Activated naive CD8-positive, alpha-beta T cell treated with anti-CD3 and anti-CD28 coated beads, Interleukin-2, amount 50 U/mL, for 24 hours (primary cell): ENCODE results near the gene ZSCAN9.

Source experiments
- ATAC-seq: fragments of 150-1000 bp; cut with Tn5 transposase; one replicate; pipeline ENCODE4 v1.10.0; 2021
- DNase-seq: peaks from one replicate; pipeline ENCODE4 v3.0.0; 2021
- H3K27ac Mint-ChIP-seq: one replicate; pipeline ENCODE4 v1.8.0; 2021; ENCODE audit warnings: mild to moderate bottlenecking, mixed read lengths
- H3K27me3 Mint-ChIP-seq: one replicate; pipeline ENCODE4 v1.8.0; 2021; ENCODE audit warnings: mixed read lengths
- H3K36me3 Mint-ChIP-seq: one replicate; pipeline ENCODE4 v1.8.0; 2021; ENCODE audit warnings: low read depth, mixed read lengths
- H3K4me1 Mint-ChIP-seq: one replicate; pipeline ENCODE4 v1.8.0; 2021; ENCODE audit warnings: mixed read lengths
- H3K4me3 Mint-ChIP-seq: one replicate; pipeline ENCODE4 v1.8.0; 2021; ENCODE audit warnings: mild to moderate bottlenecking, moderate library complexity, mixed read lengths
- H3K9me3 Mint-ChIP-seq: one replicate; pipeline ENCODE4 v1.8.0; 2021; ENCODE audit warnings: mixed read lengths

The ZSCAN9 gene

DNA sequence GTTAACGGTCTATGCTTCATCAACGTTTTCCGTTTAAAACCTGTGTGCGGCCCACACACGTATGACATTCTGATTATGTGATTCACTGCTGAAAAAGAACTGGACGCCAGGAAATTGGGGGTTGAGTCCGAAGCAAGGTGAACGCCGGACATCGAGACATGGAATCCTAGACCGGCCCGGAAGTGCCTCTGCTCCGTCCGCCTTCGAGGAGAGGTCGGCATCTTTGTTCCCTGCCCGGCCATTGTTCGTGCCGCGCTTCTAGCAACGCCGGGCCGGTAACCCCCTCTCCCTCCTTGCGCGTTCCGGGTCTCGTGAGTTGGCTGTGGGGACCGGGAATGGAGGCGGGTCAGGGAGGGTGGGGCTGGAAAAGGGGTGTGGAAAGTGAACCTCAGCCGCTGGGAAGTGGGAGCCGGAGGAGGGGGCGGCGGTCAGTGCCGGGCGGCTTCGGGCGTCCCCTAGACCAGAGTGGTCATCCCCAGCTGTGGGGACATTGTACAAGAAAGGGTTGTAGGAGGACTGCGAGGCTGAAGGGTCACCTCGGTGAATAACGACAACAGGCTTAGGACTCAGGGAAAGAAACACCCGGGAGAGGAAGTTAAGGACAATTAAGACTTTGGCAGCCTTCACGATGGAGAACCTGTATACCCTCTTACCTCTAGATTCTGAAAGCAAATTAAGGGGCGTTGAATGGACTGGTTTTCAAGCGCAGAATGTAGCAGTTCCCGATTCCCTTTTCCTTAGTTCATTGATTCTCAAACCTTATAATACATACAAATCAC is at the start of gene ZSCAN9:
Gene ZSCAN9, plus strand, starts transcription at position 220 of the 779 bp plus-strand sequence. CDS start 1,810 bp downstream, outside the sequence.
- H3K9me3 Mint-ChIP-seq: no peaks in the 10 kb centered on the region
- peaks cover 49% of the 10 kb centered on the region for H3K27me3 Mint-ChIP-seq
- peaks cover 3% of the 10 kb centered on the region for H3K36me3 Mint-ChIP-seq
- H3K27ac Mint-ChIP-seq: peak within 1 kb of the TSS; percentile 73
- DNase-seq: peak; percentile 61
- H3K4me1 Mint-ChIP-seq: peaks cover 11% of the 10 kb centered on the region
- H3K4me3 Mint-ChIP-seq: peak within 1 kb of the TSS; percentile 85
- peak; percentile 81 for ATAC-seq

DNA sequence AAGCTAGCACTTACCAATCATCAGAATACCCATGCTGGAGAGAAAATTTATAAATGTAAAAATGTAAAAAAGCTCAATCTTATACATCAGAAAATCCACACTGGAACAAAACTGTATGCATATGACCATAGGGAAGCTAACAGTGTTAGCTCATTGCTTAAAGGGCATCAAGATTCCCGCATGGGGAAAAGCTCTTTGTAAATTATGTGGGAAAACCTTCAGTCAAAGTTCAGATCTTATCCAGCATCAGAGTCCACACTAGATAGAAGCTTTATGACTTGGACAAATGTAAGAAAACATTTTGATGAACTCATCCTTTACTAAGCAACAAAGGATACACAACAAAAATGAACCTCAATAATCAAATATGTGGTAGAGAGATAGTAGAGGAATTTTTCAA is 48.7 kb upstream of the ZSCAN9 start:
- DNase-seq: no peak
- ATAC-seq: no peak
- peaks cover 2% of the 10 kb centered on the region for H3K36me3 Mint-ChIP-seq
- H3K9me3 Mint-ChIP-seq: peaks cover 4% of the 10 kb centered on the region
- no peak overlapping the region for H3K4me3 Mint-ChIP-seq
- H3K27ac Mint-ChIP-seq: no peak overlapping the region
- peaks cover 36% of the 10 kb centered on the region for H3K27me3 Mint-ChIP-seq
- H3K4me1 Mint-ChIP-seq: no peaks in the 10 kb centered on the region

DNA sequence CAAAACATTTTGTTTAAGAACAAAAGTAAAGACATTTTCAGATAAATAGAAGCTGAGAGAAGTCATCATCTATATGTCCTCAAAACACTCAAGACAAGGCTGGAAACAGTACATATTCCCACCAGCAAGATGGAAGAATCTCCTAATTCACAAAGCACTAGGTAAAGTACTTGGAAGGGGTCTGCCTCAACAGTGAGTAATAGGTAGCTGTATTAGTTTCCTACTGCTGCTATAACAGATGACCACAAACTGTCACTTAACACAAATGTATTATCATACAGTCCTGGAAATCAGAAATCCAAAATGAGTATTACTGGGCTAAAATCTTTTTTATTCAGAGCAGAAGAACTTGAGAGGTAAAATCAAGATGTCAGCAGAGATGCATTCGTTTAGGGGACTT is 42.8 kb upstream of the ZSCAN9 start:
- Mint-ChIP-seq H3K36me3 (peaks cover 4% of the 10 kb centered on the region), H3K27ac (no peak overlapping the region), H3K9me3 (peaks cover 25% of the 10 kb centered on the region), H3K4me1 (no peaks in the 10 kb centered on the region), H3K4me3 (no peak overlapping the region), H3K27me3 (peaks cover 12% of the 10 kb centered on the region)
- no peak for DNase-seq
- no peak for ATAC-seq

DNA sequence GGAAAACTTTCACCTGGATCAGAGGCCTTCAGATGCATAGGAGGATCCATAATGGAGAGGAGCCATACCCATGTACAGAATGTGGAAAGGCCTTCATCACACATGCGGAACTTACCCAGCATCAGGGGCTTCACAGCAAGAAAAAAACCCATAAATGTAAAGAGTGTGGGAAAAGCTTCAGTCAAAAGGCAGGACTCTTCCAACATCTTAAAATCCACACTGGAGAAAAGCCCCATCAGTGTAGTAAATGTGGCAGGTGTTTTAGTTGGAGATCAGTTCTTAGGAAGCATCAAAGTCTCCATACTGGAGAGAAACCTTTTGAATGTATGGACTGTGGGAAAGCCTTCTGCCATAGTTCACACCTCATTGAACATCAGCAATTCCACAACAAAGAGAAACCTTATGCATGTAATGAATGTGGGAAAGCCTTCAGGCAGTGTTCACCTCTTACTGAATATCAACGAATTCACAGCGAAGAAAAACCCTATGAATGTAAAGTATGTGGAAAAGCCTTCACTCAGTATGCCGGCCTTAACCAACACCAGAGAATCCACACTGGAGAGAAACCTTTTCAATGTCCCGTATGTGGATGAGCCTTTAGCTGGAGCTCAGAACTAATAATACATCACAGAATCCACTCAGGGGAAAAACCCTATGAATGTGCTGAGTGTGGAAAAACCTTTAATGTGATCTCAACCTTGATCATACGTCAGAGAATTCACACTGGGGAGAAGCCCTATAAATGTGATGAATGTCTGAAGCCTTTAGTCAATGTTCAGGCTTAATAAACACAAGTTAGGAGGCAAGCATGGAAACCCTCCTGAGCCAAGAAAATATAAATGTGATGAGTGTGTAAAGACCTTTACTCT is 36.7 kb upstream of the ZSCAN9 start:
- H3K27me3 Mint-ChIP-seq: peaks cover 8% of the 10 kb centered on the region
- DNase-seq: no peak
- H3K27ac Mint-ChIP-seq: no peak overlapping the region
- H3K4me3 Mint-ChIP-seq: no peak overlapping the region
- H3K4me1 Mint-ChIP-seq: no peaks in the 10 kb centered on the region
- peaks cover 6% of the 10 kb centered on the region for H3K36me3 Mint-ChIP-seq
- H3K9me3 Mint-ChIP-seq: peaks cover 63% of the 10 kb centered on the region
- no peak for ATAC-seq

DNA sequence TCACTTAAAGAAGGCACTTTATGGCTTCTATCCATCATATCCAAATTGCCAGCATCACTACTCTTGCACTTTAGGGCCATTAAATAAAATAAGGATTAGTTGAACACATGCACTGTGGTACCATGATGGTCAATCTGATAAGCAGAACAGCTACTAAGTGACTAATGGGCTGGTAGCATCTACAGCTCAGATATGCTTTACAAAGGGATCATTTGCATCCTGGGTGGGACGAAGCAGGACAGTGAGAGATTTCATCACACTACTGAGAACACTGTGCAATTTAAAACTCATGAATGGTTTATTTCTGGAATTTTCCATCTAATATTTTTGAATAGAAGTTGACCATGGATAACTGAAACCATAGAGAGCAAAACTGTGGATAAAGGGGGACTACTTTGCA is 25.1 kb upstream of the ZSCAN9 start:
- DNase-seq (no peak), ATAC-seq (no peak)
- H3K36me3 Mint-ChIP-seq: peaks cover 7% of the 10 kb centered on the region
- peaks cover 67% of the 10 kb centered on the region for H3K27me3 Mint-ChIP-seq
- no peak overlapping the region for H3K4me3 Mint-ChIP-seq
- peaks cover 2% of the 10 kb centered on the region for H3K4me1 Mint-ChIP-seq
- peaks cover 53% of the 10 kb centered on the region for H3K9me3 Mint-ChIP-seq
- no peak overlapping the region for H3K27ac Mint-ChIP-seq

DNA sequence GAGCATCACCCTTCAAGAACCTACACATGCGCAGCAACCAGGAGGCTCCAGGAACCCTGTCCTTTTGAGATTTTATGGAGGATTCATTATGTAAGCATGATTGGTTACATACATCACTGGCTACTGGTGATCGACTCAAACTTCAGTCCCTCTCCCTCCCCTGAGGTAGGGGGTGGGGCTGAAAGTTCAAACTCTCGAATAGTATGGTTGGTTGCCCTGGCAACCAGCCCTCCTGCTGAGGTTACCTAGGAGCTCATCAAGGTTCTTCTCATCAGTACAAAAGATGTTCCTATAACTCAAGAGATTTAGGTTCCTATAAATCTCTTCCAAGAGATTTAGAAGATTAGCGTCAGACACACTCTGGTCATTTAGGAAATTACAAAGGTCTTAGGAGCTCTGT is 21.9 kb upstream of the ZSCAN9 start:
- no peak overlapping the region for H3K4me3 Mint-ChIP-seq
- H3K36me3 Mint-ChIP-seq: peaks cover 6% of the 10 kb centered on the region
- peaks cover 41% of the 10 kb centered on the region for H3K9me3 Mint-ChIP-seq
- peaks cover 79% of the 10 kb centered on the region for H3K27me3 Mint-ChIP-seq
- no peak overlapping the region for H3K27ac Mint-ChIP-seq
- DNase-seq: no peak
- H3K4me1 Mint-ChIP-seq: peaks cover 14% of the 10 kb centered on the region
- no peak for ATAC-seq

DNA sequence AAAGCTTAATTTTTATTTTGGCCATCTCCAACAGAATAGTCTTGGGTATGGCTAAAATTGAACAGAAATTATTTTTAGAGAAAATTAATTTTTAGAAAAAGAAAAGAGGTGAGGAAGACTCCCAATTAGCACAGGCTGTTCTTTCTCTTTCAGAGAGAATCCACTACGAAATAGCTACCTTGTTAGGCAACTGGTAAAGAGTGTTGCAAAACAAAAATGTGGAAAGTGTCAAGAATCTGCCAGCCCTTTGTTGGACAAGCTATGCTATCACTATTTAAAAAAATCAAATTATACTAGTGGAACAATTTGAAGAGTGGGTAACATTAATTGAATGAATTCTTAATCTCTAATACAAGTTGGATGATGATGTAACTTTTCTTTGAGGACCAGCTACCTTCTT is 19.2 kb upstream of the ZSCAN9 start:
- Mint-ChIP-seq H3K4me3 (no peak overlapping the region), H3K36me3 (peaks cover 2% of the 10 kb centered on the region), H3K27ac (no peak overlapping the region), H3K9me3 (peaks cover 22% of the 10 kb centered on the region), H3K27me3 (peaks cover 77% of the 10 kb centered on the region), H3K4me1 (peaks cover 17% of the 10 kb centered on the region)
- DNase-seq (no peak), ATAC-seq (no peak)

DNA sequence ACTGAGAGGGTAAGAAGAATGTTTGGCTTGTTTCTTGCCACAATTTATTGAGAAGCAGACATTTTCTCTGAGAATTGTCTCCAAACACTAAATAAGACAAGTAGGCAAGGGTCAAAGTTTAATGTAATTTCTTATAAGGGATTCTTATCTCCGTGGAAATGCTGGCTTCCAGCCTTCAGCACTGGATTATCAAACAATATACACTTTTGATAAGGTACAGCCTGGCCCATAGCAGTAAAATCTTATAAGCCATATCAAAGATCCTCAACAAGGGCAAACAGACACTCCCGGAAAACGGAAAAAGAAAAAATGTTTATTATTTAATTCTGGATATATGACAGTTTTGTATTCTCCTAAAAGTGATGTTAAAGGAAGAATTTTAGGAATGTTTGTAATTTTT is 18.5 kb upstream of the ZSCAN9 start:
- H3K27ac Mint-ChIP-seq: no peak overlapping the region
- H3K4me3 Mint-ChIP-seq: no peak overlapping the region
- ATAC-seq: no peak
- no peak for DNase-seq
- peaks cover 2% of the 10 kb centered on the region for H3K36me3 Mint-ChIP-seq
- H3K4me1 Mint-ChIP-seq: peaks cover 17% of the 10 kb centered on the region
- H3K27me3 Mint-ChIP-seq: peaks cover 79% of the 10 kb centered on the region
- H3K9me3 Mint-ChIP-seq: peaks cover 22% of the 10 kb centered on the region

DNA sequence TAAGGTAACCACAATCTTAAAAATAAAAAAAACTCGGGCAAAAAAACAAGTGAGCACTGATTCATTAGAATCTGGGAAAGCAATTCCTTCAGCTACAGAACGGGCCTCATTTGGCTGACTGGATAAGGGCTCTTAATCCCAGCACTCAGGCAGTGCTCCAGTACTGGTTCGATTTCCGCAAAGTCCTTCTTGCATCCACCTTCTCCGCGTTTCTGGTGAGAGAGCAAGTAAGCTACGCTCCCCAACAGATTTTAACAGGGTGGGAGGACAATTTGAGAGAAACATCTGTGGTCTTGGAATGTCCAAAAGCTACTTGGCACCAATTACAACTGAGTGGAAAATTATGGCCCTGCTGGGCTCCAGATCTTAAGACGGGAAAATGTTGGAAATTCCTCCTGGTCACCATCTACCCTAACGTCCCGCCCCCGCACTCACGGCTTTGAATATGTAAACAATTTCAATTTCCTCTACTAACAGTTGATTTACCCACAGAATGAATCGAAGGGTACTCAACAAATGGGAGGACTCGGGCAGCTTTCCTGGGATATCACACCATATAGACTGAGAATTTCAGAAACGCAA is 18.1 kb upstream of the ZSCAN9 start:
- Mint-ChIP-seq H3K36me3 (peaks cover 6% of the 10 kb centered on the region), H3K4me3 (peak overlapping the region; percentile 74), H3K27ac (no peak overlapping the region)

DNA sequence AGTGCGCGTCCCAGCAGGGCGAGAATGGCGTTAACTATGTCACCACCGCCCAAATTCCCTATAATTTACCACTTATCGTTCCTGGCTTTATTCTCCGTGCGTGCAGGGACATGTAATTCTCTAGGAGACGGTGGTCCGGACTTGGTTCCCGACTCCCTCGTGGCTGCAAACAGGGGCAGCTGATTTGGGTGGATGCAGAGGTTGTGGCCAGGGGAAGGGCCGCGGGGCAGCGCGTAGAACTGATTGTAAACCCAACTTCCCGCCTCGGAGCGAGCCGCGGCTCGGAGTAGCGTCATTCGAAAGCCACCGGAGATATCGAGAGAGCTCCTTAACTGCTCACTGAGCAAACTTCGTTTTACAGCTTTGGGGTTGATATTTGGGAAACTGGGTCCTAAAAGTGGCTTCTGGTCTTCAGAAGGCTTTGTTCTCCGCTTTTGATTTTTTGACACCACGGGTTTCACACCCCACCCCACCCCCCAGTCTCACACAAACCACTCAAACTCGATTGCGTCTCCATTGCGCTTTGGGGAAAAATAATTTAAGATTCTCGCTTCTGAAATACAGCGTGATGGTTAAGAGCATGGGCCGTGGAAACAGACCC is 17.5 kb upstream of the ZSCAN9 start:
- Mint-ChIP-seq H3K4me3 (peak overlapping the region; percentile 74), H3K4me1 (peaks cover 25% of the 10 kb centered on the region), H3K9me3 (peaks cover 22% of the 10 kb centered on the region), H3K36me3 (peaks cover 6% of the 10 kb centered on the region), H3K27ac (no peak overlapping the region), H3K27me3 (peaks cover 88% of the 10 kb centered on the region)
- no peak for DNase-seq
- ATAC-seq: peak; percentile 42

More for the DNA sequence above, 18.1 kb upstream of the ZSCAN9 start:
- DNase-seq (no peak), ATAC-seq (no peak)
- Mint-ChIP-seq H3K9me3 (peaks cover 22% of the 10 kb centered on the region), H3K27me3 (peaks cover 84% of the 10 kb centered on the region), H3K4me1 (peaks cover 21% of the 10 kb centered on the region)

DNA sequence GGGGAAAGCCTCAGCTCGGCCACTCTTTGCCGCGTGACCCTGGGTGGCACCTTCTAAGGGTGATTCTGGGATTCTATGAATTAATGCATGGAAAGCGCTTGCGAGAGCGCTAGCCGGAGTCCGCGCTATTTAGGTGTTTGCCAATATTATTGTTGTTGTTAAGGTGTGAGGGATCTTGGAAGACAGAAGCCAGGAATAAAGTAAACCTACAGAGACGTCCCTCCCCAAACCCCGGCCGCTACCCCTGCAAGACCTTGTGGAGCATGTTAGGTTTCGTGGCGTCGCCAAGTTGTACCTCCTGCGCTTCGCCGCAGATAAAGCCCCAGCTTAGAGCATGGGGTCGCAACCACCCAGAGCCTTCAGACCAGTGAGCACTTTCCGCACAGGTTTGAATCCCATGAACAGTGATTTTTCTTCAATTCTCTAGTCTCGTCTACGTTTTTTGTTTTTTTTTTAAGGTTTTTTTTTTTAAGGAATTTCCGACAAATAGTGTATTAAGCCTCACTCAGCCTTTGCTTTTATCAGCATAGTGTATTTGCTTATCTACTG is 16.9 kb upstream of the ZSCAN9 start:
- H3K4me3 Mint-ChIP-seq: peak overlapping the region; percentile 74
- DNase-seq: no peak
- peaks cover 22% of the 10 kb centered on the region for H3K9me3 Mint-ChIP-seq
- peaks cover 6% of the 10 kb centered on the region for H3K36me3 Mint-ChIP-seq
- peaks cover 94% of the 10 kb centered on the region for H3K27me3 Mint-ChIP-seq
- peaks cover 31% of the 10 kb centered on the region for H3K4me1 Mint-ChIP-seq
- H3K27ac Mint-ChIP-seq: no peak overlapping the region
- ATAC-seq: no peak

DNA sequence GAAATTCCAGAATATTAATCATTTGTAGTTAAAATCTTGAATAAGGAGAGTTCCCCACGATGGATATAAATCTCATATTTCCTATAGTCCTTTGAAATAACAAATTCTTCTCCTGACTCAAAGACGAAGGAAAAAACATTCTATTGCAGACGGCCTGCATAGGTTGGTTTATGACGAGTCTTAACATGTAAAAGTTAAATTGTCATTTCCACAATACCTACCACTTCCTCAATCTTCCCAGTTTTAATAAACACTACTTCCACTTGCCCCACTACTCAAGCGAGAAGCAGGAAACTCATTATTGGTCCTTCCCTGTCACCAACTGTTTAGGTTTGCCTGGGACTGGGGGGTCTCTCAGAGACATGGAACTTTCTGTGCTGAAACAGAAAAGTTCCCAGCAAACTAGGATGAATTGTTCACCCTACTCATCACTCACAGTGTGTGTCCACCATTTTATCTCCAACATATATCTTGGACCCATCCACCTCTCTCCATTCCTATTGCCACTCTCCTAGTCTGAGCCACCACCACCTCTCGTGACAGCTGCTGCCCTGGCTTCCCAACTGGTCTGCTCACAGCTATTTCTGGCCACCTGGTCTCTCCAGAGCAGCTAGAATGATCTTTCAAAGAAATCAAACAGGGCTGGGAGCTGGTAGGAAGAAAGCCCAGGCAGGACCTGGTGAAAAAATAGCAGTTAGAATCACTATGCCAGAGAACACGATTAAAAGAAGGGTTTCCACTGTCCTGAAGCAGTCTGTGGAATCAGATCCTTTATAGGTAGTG is 15.1 kb upstream of the ZSCAN9 start:
- peaks cover 31% of the 10 kb centered on the region for H3K4me1 Mint-ChIP-seq
- H3K36me3 Mint-ChIP-seq: peaks cover 6% of the 10 kb centered on the region
- no peak for ATAC-seq
- no peak overlapping the region for H3K27ac Mint-ChIP-seq
- H3K9me3 Mint-ChIP-seq: peaks cover 12% of the 10 kb centered on the region
- no peak overlapping the region for H3K4me3 Mint-ChIP-seq
- H3K27me3 Mint-ChIP-seq: peaks cover 92% of the 10 kb centered on the region
- DNase-seq: no peak

DNA sequence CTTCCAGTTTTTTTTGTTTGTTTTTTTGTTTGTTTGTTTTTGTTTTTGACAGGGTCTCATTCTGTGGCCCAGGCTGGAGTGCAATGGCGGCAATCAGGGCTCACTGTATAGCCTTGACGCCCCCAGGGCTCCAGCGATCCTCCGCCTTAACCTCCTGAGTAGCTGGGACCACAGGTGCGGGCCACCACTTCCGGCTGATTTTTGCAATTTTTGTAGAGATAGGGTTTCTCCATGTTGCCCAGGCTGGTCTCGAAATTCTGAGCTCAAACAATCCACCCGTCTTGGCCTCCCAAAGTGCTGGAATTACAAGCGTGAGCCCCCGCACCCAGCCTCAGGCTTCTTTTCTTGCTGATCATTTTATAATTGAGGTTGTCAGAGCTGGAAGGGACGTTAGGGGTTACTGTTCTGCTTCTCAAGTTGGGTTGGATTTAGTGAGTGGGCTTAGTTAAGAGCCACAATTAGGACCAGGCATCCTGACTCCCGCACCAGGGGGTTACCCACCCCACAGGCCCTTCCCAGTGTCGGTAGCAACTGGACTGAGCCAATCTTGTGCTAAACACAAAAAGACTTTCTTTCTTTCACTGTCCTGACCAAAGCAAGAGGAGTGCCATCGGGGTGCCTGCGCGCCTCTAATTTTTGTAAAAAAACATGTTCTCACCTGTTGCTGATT is 13.1 kb upstream of the ZSCAN9 start:
- H3K27me3 Mint-ChIP-seq: peaks cover 93% of the 10 kb centered on the region
- H3K4me3 Mint-ChIP-seq: peak overlapping the region; percentile 82
- no peak for DNase-seq
- peaks cover 6% of the 10 kb centered on the region for H3K36me3 Mint-ChIP-seq
- peak overlapping the region; percentile 92 for H3K27ac Mint-ChIP-seq
- H3K9me3 Mint-ChIP-seq: peaks cover 3% of the 10 kb centered on the region
- peaks cover 30% of the 10 kb centered on the region for H3K4me1 Mint-ChIP-seq
- ATAC-seq: no peak
